LHCN-M2 (cell line): ENCODE results near the gene TACSTD2. TPM values are rescaled to one million over a fixed set of nuclear protein-coding genes. Genes with fewer than 3 reads are reported as not detected.
A peak's percentile ranks its signal among the peaks of the same experiment; 100 is the strongest.
"Not testable (repeated sequence)": the region's sequence is repeated elsewhere in the genome, so short reads cannot be mapped to it uniquely, and the experiment has no call there.

Experiments
- DNase-seq: peaks from one replicate; pipeline ENCODE4 v3.0.0-alpha.2; 2012; ENCODE audit warnings: low read depth
- polyA plus RNA-seq: library from polyadenylated mRNA; unstranded; fragments of >200 nt; gene quantifications from one replicate; pipeline ENCODE4 v1.2.1, GENCODE V29; 2012; ENCODE audit warnings: missing spikeins
- total RNA-seq: library from RNA; depleted of rRNA; stranded (reverse); fragments of >200 nt; gene quantifications from 2 replicates; pipeline ENCODE4 v1.2.3, GENCODE V29; 2014; rRNA removed

TACSTD2 gene
- total RNA-seq: not detected in 2 replicates
- polyA plus RNA-seq: not detected

GRCh38 chr1:58576727-58577653 lies at the start of gene TACSTD2:
Gene TACSTD2, minus strand, starts transcription at chr1:58577252. Its CDS starts 96 bp downstream, at chr1:58577156.
- no peak for DNase-seq

GRCh38 chr1:58626293-58626692 lies 49.2 kb upstream of the TACSTD2 start:
- no peak for DNase-seq

GRCh38 chr1:58623259-58623658 lies 46.2 kb upstream of the TACSTD2 start:
- DNase-seq: not testable (repeated sequence)

- no peak for DNase-seq
Measured at GRCh38 chr1:58622571-58622970, 45.5 kb upstream of the TACSTD2 start.

GRCh38 chr1:58621391-58621790 lies 44.3 kb upstream of the TACSTD2 start:
- no peak for DNase-seq

- DNase-seq: no peak
Measured at GRCh38 chr1:58620926-58621325, 43.9 kb upstream of the TACSTD2 start.

GRCh38 chr1:58620259-58620658 lies 43.2 kb upstream of the TACSTD2 start:
- no peak for DNase-seq

- DNase-seq: no peak
Measured at GRCh38 chr1:58619286-58620054, 42.4 kb upstream of the TACSTD2 start.

- DNase-seq: peak; percentile 84
Measured at GRCh38 chr1:58618303-58618702, 41.3 kb upstream of the TACSTD2 start.

- DNase-seq: no peak
Measured at GRCh38 chr1:58611861-58612385, 34.9 kb upstream of the TACSTD2 start.

- no peak for DNase-seq
Measured at GRCh38 chr1:58608945-58609344, 31.9 kb upstream of the TACSTD2 start.

- no peak for DNase-seq
Measured at GRCh38 chr1:58608297-58608696, 31.2 kb upstream of the TACSTD2 start.

- DNase-seq: no peak
Measured at GRCh38 chr1:58607391-58607790, 30.3 kb upstream of the TACSTD2 start.

GRCh38 chr1:58601921-58602320 lies 24.9 kb upstream of the TACSTD2 start:
- DNase-seq: not testable (repeated sequence)

- DNase-seq: no peak
Measured at GRCh38 chr1:58597996-58598395, 20.9 kb upstream of the TACSTD2 start.

- no peak for DNase-seq
Measured at GRCh38 chr1:58597076-58597475, 20.0 kb upstream of the TACSTD2 start.

GRCh38 chr1:58596631-58597052 lies 19.6 kb upstream of the TACSTD2 start:
- peak; percentile 79 for DNase-seq

GRCh38 chr1:58594546-58594945 lies 17.5 kb upstream of the TACSTD2 start:
- no peak for DNase-seq

- DNase-seq: peak; percentile 97
Measured at GRCh38 chr1:58592522-58593134, 15.6 kb upstream of the TACSTD2 start.

GRCh38 chr1:58591806-58592205 lies 14.8 kb upstream of the TACSTD2 start:
- no peak for DNase-seq

GRCh38 chr1:58590019-58590418 lies 13.0 kb upstream of the TACSTD2 start:
- DNase-seq: no peak

- no peak for DNase-seq
Measured at GRCh38 chr1:58588396-58588795, 11.3 kb upstream of the TACSTD2 start.
